ENCODE results near the gene NEMP1.
A peak's percentile ranks its signal among the peaks of the same experiment; 100 is the strongest.
"Not testable (repeated sequence)": the region's sequence is repeated elsewhere in the genome, so short reads cannot be mapped to it uniquely, and the experiment has no call there.

NEMP1 gene

DNA sequence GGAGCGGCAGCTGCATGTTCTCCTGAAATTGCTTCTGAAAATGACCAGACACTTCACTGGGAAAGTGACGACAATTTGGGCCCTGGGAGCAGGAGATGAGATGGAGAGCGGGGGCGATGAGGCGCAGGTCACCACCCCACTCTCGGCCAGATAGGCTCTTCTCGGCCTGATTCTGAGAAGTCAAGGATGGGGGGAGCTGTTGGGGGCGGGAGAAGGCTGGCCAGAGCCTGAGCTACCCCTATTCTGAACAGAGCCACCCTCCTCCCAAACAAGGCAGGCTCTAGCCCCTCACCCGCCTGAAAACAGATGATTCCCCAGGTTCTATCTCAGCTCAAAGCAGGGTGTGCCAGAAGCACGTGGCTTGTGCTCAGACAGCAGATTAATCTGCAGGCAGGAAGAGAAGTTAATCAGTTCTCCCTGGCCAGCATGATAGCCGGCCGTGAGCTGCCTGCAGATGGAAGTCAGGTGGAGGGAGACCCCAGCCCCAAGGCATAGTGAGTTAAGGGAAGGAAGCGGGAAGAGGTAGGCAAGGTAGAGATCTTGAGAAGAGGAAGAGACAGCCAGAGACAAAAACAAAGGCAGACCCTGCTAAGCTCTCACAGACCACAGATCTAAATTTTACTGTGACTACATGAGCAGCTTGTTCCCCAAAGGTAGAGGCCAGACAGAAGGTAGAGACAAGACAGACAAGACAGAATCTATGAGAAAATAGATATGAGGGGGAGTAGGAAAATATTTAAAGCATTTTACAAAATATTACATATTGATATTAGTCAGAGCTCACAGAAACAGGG, 51.4 kb downstream of the NEMP1 start:
- DNase-seq (ENCODE audit: low spot score), result no peak

DNA sequence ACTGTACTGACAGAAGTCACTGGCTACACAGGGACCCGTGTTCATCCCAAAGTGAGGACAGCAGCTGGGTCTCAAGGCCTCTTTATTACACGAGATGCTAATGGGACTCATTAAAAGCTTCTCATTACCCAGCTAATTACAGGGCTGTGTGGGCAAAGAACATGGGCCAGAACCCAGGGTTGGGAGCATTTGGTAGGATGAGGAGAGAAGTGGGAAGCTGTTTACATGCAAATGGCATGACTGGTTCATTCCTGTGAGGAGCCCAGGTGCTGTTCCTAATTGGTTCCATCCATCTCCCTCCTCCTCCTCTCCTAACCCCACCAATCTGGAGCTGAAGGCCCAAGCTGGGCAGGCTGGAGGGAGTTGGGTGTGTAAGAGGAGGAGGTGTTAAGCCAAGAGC, 53.4 kb downstream of the NEMP1 start:
- no peak for DNase-seq (ENCODE audit: low spot score)

DNA sequence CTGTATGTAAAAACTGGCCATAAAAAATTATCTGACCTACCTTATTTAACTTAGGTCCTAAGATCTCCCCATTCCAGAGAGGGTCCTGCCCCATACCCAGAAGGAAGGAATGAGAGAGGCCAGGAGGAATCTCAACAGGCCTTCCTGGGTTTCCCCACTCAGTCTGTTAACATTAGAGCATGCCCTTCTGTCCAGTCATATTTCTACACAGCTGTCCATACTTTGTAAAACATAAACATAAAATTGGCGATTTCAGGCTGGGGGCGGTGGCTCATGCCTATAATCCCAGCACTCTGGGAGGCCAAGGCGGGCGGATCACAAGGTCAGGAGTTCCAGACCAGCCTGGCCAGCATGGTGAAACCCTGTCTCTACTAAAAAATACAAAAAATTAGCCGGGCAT, 56.3 kb downstream of the NEMP1 start:
- not testable (repeated sequence) for DNase-seq (ENCODE audit: low spot score)

DNA sequence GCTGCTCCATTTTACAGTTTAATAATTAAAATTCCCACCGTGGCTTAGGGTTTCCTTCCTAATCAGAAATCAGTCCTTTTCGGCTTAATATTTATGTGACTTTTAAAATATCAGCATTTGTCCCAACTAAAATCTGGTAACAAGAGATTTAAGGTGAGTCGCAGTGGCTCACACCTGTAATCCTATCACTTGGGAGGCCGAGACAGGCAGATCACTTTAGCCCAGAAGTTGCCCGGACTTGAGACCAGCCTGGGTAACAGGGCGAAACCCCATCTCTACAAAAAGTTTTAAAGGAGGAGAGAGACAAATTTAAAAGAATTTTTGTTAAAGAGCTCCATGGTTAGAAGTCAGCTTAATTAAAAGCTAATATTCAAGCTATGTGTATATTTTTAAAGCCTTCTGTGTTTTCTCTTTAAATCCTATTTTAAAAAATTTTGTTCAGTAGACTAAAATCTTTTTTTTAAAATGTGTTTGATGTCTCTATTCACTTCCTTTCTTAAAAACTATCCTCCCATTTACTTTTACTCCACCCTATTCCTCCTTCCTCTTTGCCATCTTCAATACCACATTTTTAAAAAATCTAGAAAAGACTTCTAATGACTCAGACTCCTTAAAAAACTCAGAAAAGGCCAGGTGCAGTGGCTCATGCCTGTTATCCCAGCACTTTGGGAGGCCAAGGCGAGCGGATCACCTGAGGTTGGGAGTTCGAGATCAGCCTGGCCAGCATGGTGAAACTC, 58.4 kb downstream of the NEMP1 start:
- DNase-seq (ENCODE audit: low spot score), result no peak

DNA sequence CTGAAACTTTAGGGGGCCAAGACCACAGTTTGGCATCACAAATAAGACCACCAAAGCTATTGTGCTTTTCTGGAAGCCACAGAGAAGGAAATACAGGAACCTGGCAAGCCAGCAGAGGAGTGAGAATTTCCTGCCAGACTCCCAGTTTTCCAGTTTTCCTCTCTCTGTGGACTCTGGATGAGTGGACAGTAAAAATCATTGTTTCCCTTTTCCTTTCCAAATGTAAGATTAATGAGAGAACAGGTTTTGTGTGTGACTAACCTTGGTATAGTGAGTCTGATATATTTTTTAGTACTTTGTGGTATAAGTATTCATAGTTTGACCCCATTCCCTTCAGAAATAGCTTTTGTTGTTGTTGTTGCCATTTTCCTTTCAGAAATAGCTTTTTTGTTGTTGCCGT, 59.7 kb downstream of the NEMP1 start:
- no peak for DNase-seq (ENCODE audit: low spot score)

DNA sequence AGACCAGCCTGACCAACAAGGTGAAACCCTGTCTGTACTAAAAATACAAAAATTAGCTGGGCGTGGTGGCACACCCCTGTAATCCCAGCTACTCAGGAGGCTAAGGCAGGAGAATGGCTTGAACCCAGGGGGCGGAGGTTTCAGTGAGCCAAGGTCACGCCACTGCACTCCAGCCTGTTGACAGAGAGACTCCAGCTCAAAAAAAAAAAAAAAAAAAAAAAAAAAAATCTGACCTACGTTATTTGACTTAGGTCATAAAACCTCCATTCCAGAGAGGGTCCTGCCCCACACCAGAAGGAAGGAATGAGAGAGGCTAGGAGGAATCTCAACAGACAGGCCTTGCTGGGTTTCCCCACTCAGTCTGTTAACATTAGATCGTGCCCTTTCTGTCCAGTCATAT, 60.2 kb downstream of the NEMP1 start:
- DNase-seq (ENCODE audit: low spot score), result not testable (repeated sequence)

DNA sequence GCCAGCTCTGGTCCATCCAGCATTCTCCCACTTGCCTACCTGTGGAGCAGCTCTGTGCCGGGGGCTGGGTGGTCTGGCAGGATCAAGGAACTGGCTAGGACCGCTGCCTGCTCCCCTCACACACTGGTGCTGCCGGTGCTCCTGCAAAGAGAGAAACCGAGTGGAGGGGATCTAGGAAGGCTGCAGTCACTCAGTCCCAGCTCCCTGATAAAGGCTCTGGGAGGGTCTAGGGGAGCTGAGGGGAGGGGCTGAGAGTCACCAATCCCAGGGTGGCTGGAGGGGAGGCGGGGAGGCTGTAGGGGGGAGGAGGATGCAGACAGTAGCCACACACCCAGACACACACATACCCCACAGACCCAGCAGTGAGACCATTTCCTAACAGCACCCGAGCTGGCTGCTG, 62.2 kb downstream of the NEMP1 start, which contains the start of gene TAC3:
Gene TAC3, minus strand, starts transcription at position 182 of the 400 bp plus-strand sequence. CDS start 732 bp downstream, outside the sequence.
- no peak for DNase-seq (ENCODE audit: low spot score)

DNA sequence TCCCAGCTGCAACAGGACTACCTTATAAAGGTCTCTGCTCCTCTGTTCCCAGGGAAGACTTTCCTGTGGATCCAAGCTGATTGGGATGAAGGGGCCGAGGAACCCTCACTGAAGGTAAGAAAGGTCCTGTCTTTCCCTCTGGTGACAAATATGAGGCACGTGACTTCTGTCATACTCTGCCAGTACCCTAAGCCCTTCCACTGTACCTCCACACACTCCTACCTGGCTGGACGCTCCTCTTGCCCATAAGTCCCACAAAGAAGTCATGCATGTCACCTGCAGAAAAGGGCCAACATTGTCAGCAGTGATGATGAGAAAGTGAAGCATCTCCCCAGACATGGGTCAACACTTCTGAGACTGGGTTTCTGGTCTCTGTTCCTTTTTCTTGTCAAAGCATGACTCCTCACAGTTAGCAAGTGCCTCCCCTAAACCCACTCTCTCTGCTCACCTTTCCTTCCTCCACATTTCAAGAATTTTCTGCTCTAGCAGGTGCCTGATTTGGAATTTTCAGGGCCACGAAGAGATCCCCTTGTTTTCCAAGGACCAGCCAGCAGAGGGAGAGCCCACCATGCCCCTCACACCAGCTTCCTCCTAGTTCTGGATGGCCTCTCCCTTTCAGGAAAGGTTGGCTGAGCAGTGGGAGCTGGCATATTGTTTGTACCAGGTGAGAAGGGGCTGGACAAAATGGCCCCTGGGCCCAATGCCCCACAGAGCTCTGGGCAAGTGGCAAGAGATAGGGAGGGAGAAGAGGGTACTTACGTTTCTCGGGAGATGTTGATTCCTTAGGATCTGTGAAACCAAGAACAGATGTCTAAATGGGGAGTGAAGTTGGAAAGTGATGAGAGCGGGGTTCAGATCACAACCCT, 65.8 kb downstream of the NEMP1 start:
- DNase-seq (ENCODE audit: low spot score), result no peak

DNA sequence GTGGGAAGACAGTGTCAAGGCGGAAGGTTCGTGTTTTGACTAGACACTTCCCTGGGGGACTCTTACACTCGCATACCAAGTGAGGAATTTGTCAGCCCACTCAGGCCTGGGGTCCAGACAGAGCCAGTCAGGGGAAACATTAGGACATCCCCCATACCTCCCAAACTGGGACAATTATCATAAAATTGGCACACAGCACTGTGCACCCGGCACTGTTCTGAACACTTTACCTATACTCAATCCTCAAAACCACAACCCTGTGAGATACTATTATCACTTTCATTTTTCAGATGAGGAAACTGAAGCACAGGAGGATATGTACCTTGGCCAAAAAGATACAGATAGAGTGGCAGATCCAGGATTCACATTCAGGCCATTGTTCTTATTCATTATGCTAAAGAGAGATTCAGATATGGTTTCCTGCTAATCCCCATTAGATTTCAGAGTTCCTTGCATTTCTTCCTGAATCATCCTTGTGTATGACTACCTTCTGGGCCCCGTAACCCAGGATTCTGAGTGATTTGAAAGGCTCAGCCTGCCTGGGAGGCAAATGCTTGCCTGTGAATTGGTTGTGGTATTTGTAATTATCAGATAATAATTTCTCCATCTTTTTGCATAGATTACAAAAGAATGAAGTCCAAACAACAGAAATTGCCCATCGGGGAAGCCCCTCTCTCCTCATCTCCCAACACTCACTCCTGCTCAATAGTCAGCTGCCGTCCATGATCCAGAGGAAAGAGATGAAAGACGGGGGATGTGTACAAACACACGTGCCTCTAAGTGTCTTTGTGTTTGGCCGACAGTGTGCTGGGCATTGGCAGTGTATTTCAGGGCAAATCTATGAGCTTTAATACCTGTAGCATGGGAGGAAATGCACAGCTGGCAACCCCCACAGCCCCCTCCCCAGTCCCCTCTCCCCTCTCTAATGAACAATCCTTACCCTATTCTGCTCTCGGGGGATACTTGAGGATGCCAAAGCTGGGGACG, 66.9 kb downstream of the NEMP1 start:
- no peak for DNase-seq (ENCODE audit: low spot score)

DNA sequence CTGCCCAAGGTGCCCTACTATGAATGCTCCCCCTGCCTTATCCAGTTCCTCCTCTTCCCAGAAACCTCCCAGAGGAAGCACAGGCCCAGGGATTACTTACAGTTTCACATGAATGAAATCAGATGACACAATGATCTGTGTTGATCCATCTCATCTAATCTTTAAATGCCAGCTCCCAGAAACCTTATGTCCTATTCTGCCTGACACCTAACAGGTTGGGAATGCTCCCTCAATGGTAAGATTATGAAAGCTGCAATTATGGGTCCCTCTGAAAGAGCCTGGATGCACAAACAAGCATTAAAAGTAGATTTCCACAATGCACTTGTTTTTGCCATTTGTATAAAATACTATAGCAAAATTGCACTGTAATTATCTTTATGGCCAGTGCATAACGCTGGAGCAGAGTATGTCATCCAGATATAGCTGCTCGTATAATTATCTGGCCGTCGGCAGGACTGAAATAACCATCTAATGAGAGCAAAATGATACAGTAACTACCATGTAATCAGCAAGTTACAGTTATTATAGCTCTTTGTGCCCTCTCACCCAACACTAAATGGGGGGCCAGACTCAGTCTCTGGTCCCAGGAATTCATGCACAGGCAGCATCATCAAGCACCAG, 67.9 kb downstream of the NEMP1 start:
- no peak for DNase-seq (ENCODE audit: low spot score)

DNA sequence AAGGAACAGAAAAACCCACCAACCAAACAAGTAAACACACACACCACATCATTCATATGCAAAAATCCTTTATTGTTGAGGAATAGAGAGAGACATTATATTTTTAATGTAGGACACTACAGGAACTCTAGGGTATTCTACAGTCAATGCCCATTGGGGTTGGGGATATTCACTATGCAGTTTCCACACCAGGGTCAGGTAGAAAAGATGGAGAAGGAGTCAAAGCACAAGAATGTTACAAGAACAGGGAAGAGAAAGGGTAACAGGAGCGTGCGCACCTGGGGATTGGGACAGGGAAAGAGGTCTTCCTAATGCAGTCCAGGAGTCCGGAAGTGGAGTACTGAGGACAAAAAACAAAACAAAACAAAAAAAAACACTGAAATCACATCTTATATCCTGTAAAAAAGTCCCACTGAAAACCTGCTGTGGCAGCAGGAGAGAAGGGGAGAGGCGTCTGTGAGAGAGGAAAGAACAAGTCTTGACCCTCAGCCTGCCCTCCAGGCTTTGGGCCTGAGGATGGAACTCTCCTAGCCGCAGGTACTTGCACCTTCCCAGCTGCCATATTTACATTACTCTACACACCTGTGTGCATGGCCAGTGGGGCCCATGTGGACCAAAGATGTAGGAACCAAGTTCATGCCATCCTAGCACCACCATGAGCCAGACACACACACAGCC, 68.5 kb downstream of the NEMP1 start:
- no peak for DNase-seq (ENCODE audit: low spot score)

DNA sequence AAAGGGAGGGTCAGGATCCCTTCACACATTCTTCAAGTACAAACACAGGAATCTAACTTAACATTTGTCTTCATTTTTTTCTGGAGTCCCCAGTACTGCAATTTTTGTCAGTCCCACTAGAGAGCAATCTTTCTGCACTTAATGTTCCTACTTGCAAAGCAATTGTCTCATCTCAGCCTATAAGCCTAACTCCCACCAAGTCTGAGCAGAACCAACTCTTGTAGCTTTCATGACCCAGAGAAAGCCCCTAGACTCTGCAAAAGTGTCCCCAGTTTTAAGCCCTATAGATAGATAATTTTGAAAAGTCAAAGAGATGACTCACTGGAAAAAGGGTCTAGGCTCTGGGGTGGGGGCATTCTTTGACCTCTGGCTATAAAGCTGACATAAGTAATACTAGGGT, 70.4 kb downstream of the NEMP1 start:
- peak; percentile 74 for DNase-seq (ENCODE audit: low spot score)

DNA sequence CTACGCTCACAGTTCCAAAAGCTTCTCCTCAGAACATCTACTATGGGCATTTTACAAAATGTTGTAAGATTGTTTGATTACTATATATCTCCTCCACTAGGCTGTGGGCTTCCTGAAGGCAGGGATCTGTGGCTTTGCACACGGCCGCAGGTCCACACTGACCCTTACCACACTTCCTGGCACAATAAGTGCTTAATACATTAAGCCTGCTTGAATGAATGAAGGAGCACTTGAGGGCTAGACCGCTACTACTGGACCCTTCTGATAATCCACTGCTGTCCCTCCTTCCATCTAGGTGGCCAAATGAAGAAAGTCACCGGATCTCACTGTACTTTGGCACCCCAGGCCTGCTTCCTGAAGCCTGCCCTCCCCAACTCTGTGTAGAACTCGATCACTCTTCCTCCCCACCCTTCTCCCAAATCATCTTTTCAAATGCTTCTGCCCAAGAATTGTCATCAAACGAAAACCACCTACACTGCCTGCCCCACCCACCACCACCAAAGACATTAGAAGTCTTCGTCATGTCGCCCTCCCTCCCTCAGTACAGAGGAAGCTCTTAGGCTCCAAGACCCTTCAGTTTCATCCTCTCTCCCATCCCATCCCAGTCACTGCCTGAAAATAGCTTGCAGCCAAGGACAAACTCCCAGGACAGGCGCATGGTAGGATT, 71.6 kb downstream of the NEMP1 start:
- no peak for DNase-seq (ENCODE audit: low spot score)

DNA sequence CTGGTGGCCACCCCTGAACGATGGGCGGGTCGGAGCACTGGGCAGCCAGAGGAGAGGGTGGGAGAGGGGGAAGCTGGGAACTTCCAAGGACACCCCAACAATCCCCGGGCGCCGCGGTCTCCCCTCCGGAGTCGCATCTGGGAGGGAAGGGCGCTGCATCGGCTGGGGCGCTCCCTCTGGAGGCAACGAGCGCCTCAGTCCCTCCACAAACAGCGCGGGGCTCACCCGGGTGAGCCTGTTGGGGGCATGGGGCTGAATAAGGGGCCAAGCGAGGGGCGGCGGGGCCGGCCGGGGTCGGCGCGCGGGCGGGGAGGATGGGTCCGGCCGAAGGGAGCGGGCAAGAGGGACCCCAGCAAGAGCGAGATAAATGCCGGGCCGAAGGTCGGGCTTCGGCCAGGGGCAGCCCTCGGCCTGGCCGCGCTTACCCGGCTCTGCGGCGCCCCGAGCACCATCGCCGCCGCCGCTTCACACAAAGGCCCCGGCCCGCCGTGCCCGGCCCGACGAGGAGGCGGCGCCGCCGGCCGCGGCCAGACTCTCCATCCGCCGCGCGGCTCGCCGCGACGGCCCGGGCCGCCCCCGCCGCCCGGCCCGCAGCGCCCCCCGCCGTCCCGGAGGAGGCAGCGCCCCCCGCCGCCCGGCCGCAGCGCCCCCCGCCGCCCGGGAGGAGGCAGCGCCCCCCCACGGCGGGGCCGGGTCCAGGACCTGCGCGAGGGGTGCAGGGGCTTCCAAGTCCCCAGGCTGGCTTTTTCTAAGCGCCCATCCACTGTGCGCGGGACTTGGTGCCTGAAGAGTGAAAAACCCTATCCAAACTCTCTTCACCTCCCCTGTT, 72.4 kb downstream of the NEMP1 start, which contains the start of gene ZBTB39:
Gene ZBTB39, minus strand, starts transcription at position 567 of the 829 bp plus-strand sequence. CDS start 1,629 bp downstream, outside the sequence.
- peak; percentile 55 for DNase-seq (ENCODE audit: low spot score)

Measured in SW480 (cell line).